Transverse colon (tissue), 4 donors: ENCODE data around the gene UNC5C. TPM values are rescaled to one million over a fixed set of nuclear protein-coding genes. Genes with fewer than 3 reads are reported as not detected.

ENCODE experiments used
- DNase-seq: peaks from one replicate; pipeline ENCODE4 v3.0.0-alpha.2; 2019
- H3K27ac ChIP-seq, 4 donors: fragments of 200-600 bp; sonication (generic); 2 replicates each; pipeline ENCODE4 v1.5.1; 2016 to 2018; ENCODE audit warnings: inconsistent platforms in 4 of 4
- H3K27me3 ChIP-seq: fragments of 200-600 bp; sonication (generic); 2 replicates; pipeline ENCODE4 v1.5.1; 2017; ENCODE audit warnings: inconsistent platforms
- H3K36me3 ChIP-seq, 4 donors: fragments of 200-600 bp; sonication (generic); 2 replicates each; pipeline ENCODE4 v1.5.1; 2017 to 2019; ENCODE audit warnings: inconsistent platforms in 4 of 4
- H3K4me1 ChIP-seq, 4 donors: fragments of 200-600 bp; sonication (generic); 2 replicates each; pipeline ENCODE4 v1.5.1; 2017 to 2020; ENCODE audit warnings: inconsistent platforms in 4 of 4
- H3K4me3 ChIP-seq, 4 donors: fragments of 200-600 bp; sonication (generic); 1 replicate in 1 of 4; 2 replicates in 3 of 4; pipeline versions ENCODE4 v1.5.1 to v1.6.1; 2017 to 2019; ENCODE audit warnings: inconsistent platforms in 4 of 4
- H3K9me3 ChIP-seq, 2 donors: fragments of 200-600 bp; sonication (generic); 2 replicates each; pipeline ENCODE4 v1.5.1; 2017 to 2019; ENCODE audit warnings: inconsistent platforms in 2 of 2
- EP300 ChIP-seq: sonication (generic); formaldehyde crosslinking; IDR thresholded peaks from one replicate; pipeline ENCODE4 v1.6.1; 2017; ENCODE audit warnings: antibody characterized with exemption, low read depth
- POLR2A ChIP-seq: fragments of 450-650 bp; IDR thresholded peaks from one replicate; pipeline ENCODE4 v1.6.1; 2016; ENCODE audit warnings: antibody characterized with exemption, mild to moderate bottlenecking, moderate library complexity
- POLR2AphosphoS5 ChIP-seq, 3 donors: sonication (generic); formaldehyde crosslinking; IDR thresholded peaks; one replicate each; pipeline ENCODE4 v1.6.1; 2016; ENCODE audit warnings: antibody characterized with exemption in 3 of 3
- WGBS, 2 donors: methylation state at CpG; one replicate each; pipeline ENCODE4 v1.1.5; 2018; ENCODE audit warnings: low coverage in 1 of 2; 5-methylcytosine and 5-hydroxymethylcytosine counted together
- in situ Hi-C, 4 donors: fragments of 200-750 bp; cut with MboI; loops; one replicate each; pipeline versions ENCODE4 v1.15.0 to v1.15.1; 2017; ENCODE audit warnings: low sequenced_read_pairs in 3 of 4, low pct_ligation_motif_present in 1 of 4, low pct_unique_long_range_greater_than_20kb in 1 of 4
- intact Hi-C: fragments of 100-400 bp; cut with DNase I; formaldehyde crosslinking; loops from one replicate; pipeline ENCODE4 v1.15.1; 2023; ENCODE audit warnings: low total_unique reads
- total RNA-seq, 4 donors: library from RNA; depleted of rRNA; stranded (reverse); fragments of >200 nt; gene quantifications; one replicate each; pipeline ENCODE4 v1.1.0, GENCODE V29; 2016
- TF ChIP-seq, protein P1 (sequence below), 5 experiments: fragments of 200-600 bp in 3 of 5; fragments of 450-650 bp in 2 of 5; sonication (generic) in 3 of 5; IDR thresholded peaks; 1 replicate in 2 of 5; 2 replicates in 3 of 5; pipeline ENCODE4 v1.5.1; 2016 to 2017; ENCODE audit warnings: antibody characterized with exemption in 5 of 5, inconsistent platforms in 3 of 5, mild to moderate bottlenecking in 2 of 5, moderate library complexity in 1 of 5

The UNC5C gene
- total RNA-seq, 4 donors from 2014 or later = 4.5 to 6.8 (median 4.8) TPM

DNA sequence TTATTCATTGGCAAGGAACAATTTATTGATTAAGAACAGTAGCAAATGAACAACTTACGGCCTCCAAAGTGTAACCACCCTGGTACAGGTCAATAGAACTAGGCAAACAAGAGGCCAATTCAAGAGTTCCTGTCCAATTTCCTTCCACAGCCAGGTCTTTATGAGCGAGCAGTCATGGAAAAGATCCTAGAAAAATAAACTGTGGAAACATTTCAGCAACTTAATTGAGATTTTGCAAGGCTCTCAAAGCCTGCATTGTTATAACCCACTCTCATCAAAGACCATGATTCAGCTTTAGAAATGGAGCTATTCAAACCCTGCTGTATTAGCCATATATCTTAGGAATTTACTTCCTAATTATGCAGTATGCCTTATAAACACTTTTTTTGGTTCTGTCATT lies 43.6 kb downstream of the UNC5C start:
- no peak overlapping the region for H3K27ac ChIP-seq
- H3K9me3 ChIP-seq = no peaks in the 10 kb centered on the region
- no peaks in the 10 kb centered on the region for H3K27me3 ChIP-seq
- DNase-seq = no peak
- H3K4me3 ChIP-seq = no peak overlapping the region
- no peaks in the 10 kb centered on the region for H3K36me3 ChIP-seq
- H3K4me1 ChIP-seq = no peaks in the 10 kb centered on the region
- TF ChIP-seq POLR2A (no peak), POLR2AphosphoS5 (IDR thresholded peaks at IDR 0.05) (no peak)
- TF ChIP-seq, protein P1, sequence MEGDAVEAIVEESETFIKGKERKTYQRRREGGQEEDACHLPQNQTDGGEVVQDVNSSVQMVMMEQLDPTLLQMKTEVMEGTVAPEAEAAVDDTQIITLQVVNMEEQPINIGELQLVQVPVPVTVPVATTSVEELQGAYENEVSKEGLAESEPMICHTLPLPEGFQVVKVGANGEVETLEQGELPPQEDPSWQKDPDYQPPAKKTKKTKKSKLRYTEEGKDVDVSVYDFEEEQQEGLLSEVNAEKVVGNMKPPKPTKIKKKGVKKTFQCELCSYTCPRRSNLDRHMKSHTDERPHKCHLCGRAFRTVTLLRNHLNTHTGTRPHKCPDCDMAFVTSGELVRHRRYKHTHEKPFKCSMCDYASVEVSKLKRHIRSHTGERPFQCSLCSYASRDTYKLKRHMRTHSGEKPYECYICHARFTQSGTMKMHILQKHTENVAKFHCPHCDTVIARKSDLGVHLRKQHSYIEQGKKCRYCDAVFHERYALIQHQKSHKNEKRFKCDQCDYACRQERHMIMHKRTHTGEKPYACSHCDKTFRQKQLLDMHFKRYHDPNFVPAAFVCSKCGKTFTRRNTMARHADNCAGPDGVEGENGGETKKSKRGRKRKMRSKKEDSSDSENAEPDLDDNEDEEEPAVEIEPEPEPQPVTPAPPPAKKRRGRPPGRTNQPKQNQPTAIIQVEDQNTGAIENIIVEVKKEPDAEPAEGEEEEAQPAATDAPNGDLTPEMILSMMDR (IDR thresholded peaks at IDR 0.05) = no peak
- 43 to 45% methylated on average over 2 of the region's 2 CpGs for WGBS, 2 donors
- in situ Hi-C loops (no loop called here), intact Hi-C loops (no loop called here)

DNA sequence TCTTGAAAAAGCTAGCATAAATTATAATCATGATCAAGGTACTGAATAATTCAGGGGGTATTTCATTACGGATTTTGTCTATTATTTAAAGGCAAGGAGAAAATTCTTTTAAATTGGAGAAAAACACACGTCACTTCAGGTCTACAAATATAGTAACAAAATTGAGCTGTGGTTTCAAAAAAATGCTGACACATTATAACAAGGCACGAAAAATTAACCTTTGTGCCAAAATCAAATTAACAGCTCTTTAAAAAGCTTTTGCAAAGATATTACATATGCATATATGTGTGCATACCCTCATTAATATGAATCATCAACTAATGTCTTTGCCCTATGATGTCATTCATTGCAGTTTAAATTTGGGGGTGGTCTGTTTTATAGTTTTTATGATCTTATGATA lies 44.3 kb downstream of the UNC5C start:
- intact Hi-C loops (no loop called here), in situ Hi-C loops (no loop called here)
- H3K4me1 ChIP-seq = no peaks in the 10 kb centered on the region
- WGBS, 2 donors = 70 to 74% methylated on average over 3 of the region's 3 CpGs
- no peaks in the 10 kb centered on the region for H3K9me3 ChIP-seq
- TF ChIP-seq EP300 (no peak), POLR2AphosphoS5 (IDR thresholded peaks at IDR 0.05) (no peak), POLR2A (no peak)
- TF ChIP-seq, protein P1 (IDR thresholded peaks at IDR 0.05) = no peak
- no peak overlapping the region for H3K27ac ChIP-seq
- H3K27me3 ChIP-seq = no peaks in the 10 kb centered on the region
- no peak for DNase-seq
- H3K4me3 ChIP-seq = no peak overlapping the region
- no peaks in the 10 kb centered on the region for H3K36me3 ChIP-seq

DNA sequence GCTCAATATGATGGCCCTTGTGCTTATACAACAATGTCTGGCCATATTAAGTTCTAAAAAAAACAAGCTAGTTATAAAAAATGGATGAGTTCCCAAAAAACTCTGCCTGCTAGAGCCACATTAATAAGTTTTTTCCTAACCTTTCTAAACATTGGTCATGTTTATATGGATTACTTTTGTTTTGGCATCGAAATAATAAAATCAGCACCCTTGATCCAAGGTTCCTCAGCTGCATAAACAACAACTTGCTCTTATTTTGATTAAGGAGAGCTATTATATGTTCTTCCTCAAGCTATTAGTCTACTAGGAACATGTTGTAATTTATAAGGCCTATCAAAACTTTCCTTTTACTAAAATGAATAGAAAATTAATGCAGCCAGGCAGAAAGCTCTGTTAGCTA lies 48.4 kb downstream of the UNC5C start:
- TF ChIP-seq POLR2AphosphoS5 (IDR thresholded peaks at IDR 0.05) (no peak), EP300 (no peak)
- TF ChIP-seq, protein P1 (IDR thresholded peaks at IDR 0.05) = no peak
- Histone ChIP-seq H3K36me3 (no peaks in the 10 kb centered on the region), H3K9me3 (no peaks in the 10 kb centered on the region), H3K4me3 (no peak overlapping the region), H3K4me1 (no peaks in the 10 kb centered on the region), H3K27ac (no peak overlapping the region), H3K27me3 (no peaks in the 10 kb centered on the region)
- in situ Hi-C loops (no loop called here), intact Hi-C loops (no loop called here)
- WGBS, 2 donors = 49 to 55% methylated on average over 1 of the region's 1 CpG
- DNase-seq = no peak

DNA sequence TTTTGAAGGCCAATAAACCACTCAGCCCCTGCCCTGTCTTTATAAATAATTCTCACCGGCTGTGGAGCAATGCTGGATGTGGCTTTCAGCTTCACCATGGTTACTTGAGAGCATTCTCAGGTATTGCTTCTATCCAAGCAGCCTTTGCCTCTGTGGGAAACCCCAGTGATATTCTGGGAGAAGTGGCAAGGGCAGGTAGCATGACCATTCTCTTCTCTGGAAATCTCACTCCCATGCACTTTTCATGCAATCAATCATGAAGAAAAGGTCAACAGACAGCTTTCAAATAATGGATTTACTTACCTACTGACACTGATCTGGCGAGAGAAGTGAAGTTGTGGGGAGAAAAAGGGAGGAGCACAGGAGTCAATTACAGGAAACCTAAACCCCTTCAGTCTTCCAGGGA lies 49.5 kb downstream of the UNC5C start:
- 54 to 62% methylated on average over 2 of the region's 2 CpGs for WGBS, 2 donors
- H3K27me3 ChIP-seq = no peaks in the 10 kb centered on the region
- H3K4me1 ChIP-seq = no peaks in the 10 kb centered on the region
- H3K4me3 ChIP-seq = no peak overlapping the region
- intact Hi-C loops (no loop called here), in situ Hi-C loops (no loop called here)
- H3K27ac ChIP-seq = no peak overlapping the region
- no peaks in the 10 kb centered on the region for H3K9me3 ChIP-seq
- no peaks in the 10 kb centered on the region for H3K36me3 ChIP-seq
- DNase-seq = no peak
- TF ChIP-seq POLR2A = no peak
- no peak for TF ChIP-seq EP300
- TF ChIP-seq, protein P1 (IDR thresholded peaks at IDR 0.05) = no peak
